ENCODE results near the gene RASGRF1.

Gene RASGRF1

DNA sequence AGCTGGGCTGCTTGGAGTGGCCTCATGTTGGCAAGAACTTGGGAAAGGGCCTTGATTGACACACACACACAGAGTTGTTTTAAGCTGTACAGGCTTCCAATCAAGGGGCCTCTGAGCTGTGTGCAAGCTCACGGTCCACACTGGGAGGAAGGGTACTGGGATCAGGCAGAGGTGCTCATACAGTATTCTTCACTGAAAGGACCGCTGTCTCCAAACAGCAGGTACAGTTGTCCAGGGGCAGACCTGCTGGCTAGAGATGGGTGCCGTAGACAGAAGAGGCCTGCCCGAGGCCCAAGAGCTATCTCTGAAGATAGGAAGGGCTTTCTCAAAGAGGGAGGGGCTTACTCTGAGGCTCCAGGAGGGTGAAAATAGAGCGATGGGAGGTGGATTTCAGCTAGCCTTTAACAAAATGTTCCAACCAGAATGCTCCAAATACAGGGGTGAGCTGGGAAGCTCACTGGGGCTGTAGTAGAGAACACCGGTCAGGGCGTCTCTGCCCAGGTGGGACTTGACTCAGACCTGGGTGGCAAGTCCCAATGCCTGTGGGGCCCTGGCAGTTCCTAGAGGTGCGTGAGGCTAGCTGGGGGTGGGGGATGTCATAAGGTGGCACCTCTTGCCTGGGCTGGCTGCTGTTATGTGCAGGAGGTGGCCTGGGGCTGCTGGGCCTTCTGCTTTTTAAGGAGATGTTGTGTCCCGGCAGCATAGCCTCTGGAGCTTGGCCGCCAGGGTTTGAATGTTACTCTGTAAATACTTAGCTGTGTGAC is 42.7 kb downstream of the RASGRF1 start:
- Histone ChIP-seq H3K27me3 (ENCODE audit: control insufficient read depth, insufficient read depth, low read length) (no peaks in the 10 kb centered on the region), H2AFZ (no peak overlapping the region), H3K79me2 (no peaks in the 10 kb centered on the region), H3K4me3 (ENCODE audit: low read depth, low read length) (no peak overlapping the region), H3K9ac (no peak overlapping the region), H3K4me2 (ENCODE audit: low read length) (no peak overlapping the region), H3K9me3 (ENCODE audit: control insufficient read depth, low read length) (no peaks in the 10 kb centered on the region), H3K36me3 (ENCODE audit: control insufficient read depth, insufficient read depth, low read length) (no peaks in the 10 kb centered on the region), H3K27ac (no peak overlapping the region), H3K4me1 (no peaks in the 10 kb centered on the region)
- TF ChIP-seq, protein P1, sequence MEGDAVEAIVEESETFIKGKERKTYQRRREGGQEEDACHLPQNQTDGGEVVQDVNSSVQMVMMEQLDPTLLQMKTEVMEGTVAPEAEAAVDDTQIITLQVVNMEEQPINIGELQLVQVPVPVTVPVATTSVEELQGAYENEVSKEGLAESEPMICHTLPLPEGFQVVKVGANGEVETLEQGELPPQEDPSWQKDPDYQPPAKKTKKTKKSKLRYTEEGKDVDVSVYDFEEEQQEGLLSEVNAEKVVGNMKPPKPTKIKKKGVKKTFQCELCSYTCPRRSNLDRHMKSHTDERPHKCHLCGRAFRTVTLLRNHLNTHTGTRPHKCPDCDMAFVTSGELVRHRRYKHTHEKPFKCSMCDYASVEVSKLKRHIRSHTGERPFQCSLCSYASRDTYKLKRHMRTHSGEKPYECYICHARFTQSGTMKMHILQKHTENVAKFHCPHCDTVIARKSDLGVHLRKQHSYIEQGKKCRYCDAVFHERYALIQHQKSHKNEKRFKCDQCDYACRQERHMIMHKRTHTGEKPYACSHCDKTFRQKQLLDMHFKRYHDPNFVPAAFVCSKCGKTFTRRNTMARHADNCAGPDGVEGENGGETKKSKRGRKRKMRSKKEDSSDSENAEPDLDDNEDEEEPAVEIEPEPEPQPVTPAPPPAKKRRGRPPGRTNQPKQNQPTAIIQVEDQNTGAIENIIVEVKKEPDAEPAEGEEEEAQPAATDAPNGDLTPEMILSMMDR (IDR thresholded peaks at IDR 0.05), result no peak

DNA sequence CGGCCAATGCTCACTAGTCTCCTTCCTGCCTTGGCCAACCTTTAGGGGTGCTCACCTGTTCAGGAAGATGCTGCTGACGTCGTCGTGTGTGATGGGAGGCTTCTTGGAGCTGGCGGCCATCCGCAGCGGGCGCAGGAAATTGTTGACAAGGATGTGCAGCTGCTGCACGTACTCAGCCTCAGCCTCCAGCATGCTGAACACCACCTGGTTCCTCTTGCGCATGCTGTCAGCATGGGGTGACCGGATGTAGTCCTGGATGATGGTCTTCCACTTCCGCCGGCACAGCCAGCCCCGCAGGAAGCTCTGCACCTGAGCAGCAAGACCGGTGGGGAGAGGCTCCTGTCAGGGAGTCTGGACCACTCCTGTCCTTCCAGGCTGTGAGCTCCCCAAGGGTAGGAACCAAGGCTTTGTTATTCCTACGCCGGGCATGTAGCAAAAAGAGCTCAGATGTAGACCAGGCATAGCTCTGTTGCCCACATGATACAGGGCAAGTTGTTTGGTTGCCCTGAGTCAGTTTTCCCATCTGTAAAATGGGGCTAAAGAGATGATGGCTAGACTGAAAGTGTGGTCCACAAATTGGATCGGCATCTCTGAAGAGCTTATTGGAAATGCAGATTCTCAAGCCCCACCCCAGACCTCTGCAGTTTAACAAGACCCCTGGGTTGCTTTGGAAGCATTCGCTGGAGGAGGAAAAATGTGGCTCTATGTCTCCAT is 43.7 kb downstream of the RASGRF1 start:
- H2AFZ ChIP-seq, result no peak overlapping the region
- H3K4me2 ChIP-seq (ENCODE audit: low read length), result no peak overlapping the region
- H3K4me3 ChIP-seq (ENCODE audit: low read depth, low read length), result no peak overlapping the region
- no peak overlapping the region for H3K27ac ChIP-seq
- H3K79me2 ChIP-seq, result no peaks in the 10 kb centered on the region
- no peak overlapping the region for H3K9ac ChIP-seq
- no peaks in the 10 kb centered on the region for H3K9me3 ChIP-seq (ENCODE audit: control insufficient read depth, low read length)
- TF ChIP-seq, protein P1 (IDR thresholded peaks at IDR 0.05), result no peak
- H3K36me3 ChIP-seq (ENCODE audit: control insufficient read depth, insufficient read depth, low read length), result no peaks in the 10 kb centered on the region
- H3K4me1 ChIP-seq, result no peaks in the 10 kb centered on the region
- no peaks in the 10 kb centered on the region for H3K27me3 ChIP-seq (ENCODE audit: control insufficient read depth, insufficient read depth, low read length)

DNA sequence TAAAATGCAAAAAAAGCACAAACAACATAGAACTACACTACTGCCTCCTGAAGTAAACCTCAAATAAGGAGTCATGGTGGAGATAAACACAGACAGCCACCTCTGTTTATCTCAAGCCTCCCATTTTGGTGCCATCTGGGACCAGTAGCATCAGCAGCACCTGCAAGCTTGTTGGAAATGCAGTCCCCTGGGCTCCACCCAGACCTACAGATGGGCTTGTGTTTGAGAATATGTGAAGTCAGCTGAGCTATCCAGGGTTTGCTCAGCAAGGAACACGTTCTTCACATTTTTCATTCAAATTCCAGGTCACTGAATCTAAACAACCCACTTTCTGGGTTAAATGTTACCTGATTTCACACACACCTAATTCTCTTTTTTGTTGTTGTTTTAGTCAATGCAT is 45.5 kb downstream of the RASGRF1 start:
- H3K4me2 ChIP-seq (ENCODE audit: low read length), result no peak overlapping the region
- no peaks in the 10 kb centered on the region for H3K79me2 ChIP-seq
- H3K36me3 ChIP-seq (ENCODE audit: control insufficient read depth, insufficient read depth, low read length), result no peaks in the 10 kb centered on the region
- no peaks in the 10 kb centered on the region for H3K27me3 ChIP-seq (ENCODE audit: control insufficient read depth, insufficient read depth, low read length)
- no peak overlapping the region for H3K27ac ChIP-seq
- H3K4me3 ChIP-seq (ENCODE audit: low read depth, low read length), result no peak overlapping the region
- no peak overlapping the region for H2AFZ ChIP-seq
- no peaks in the 10 kb centered on the region for H3K4me1 ChIP-seq
- no peak overlapping the region for H3K9ac ChIP-seq
- no peaks in the 10 kb centered on the region for H3K9me3 ChIP-seq (ENCODE audit: control insufficient read depth, low read length)
- TF ChIP-seq, protein P1 (IDR thresholded peaks at IDR 0.05), result no peak

DNA sequence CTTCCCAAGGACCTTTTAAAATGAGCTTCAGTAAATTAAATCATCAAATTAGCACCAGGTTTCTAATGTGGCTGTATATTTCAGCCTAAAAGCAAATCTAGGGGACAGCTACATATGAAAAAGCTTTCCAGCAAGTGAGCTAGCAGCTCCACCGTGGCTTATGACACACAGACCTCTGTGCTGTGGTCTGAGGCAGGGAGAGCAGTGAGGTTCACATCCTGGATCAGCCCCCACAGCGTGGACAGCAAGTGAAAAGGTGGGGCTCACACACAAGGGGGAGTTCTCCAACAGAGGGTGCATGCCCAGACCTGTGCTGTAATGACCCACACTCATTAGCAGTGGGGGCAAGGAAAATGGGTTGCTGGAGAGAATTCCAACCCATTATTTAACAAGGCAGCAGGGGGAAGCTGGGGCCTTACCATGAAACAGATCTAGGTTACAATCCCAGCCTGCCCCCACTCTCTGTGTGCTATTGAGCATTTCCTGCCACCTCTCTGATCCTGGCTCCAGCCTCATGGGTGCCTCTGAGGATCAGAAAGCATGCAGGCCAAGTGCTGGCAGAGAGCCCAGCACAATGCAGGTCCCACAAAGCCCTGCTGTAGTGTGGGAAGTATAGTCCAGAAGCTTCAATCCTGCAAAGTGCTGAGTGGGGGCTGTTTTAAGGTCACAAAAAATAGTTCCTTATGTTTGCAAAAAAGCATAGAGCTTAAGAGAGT is 48.2 kb downstream of the RASGRF1 start:
- Histone ChIP-seq H3K9ac (no peak overlapping the region), H2AFZ (no peak overlapping the region), H3K4me2 (ENCODE audit: low read length) (no peak overlapping the region), H3K27me3 (ENCODE audit: control insufficient read depth, insufficient read depth, low read length) (no peaks in the 10 kb centered on the region), H3K4me1 (no peaks in the 10 kb centered on the region), H3K36me3 (ENCODE audit: control insufficient read depth, insufficient read depth, low read length) (no peaks in the 10 kb centered on the region), H3K79me2 (no peaks in the 10 kb centered on the region), H3K9me3 (ENCODE audit: control insufficient read depth, low read length) (no peaks in the 10 kb centered on the region), H3K4me3 (ENCODE audit: low read depth, low read length) (no peak overlapping the region), H3K27ac (no peak overlapping the region)
- TF ChIP-seq, protein P1 (IDR thresholded peaks at IDR 0.05), result no peak
